DMS53 (cell line): ENCODE data around the gene OVCH2.

Experiments used
- DNase-seq: peaks from one replicate; lab custom pipeline; 2025; lab: John Stamatoyannopoulos, UW

OVCH2 gene

GRCh38 chr11:7639643-7640025 is 66.6 kb downstream of the OVCH2 start:
- DNase-seq: no peak
